ENCODE results near the gene PODXL2.

The PODXL2 gene

DNA sequence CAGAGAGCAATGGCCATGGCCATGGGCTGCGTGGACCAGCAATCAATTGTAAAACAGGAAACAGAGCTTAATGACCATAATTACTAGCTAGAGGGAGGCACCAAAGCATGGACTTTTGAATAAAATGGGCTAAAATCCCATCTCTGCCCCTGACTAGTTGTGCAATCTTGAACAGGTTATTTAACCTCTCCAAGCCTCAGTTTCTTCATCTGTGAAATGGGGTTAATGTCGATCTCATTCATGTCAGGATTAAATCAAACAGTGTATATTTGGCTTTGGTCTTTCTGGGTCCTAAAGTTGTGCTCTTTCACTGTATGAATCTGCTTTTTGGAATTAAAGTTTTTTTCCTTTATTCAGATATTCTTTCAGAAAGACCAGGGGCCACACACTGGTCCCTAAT, 79.9 kb downstream of the PODXL2 start:
- no peak for DNase-seq (ENCODE audit: low read depth, low spot score)

GRCh38 chr3:127709320-127710060, 80.5 kb downstream of the PODXL2 start:
- no peak for DNase-seq (ENCODE audit: low read depth, low spot score)

DNA sequence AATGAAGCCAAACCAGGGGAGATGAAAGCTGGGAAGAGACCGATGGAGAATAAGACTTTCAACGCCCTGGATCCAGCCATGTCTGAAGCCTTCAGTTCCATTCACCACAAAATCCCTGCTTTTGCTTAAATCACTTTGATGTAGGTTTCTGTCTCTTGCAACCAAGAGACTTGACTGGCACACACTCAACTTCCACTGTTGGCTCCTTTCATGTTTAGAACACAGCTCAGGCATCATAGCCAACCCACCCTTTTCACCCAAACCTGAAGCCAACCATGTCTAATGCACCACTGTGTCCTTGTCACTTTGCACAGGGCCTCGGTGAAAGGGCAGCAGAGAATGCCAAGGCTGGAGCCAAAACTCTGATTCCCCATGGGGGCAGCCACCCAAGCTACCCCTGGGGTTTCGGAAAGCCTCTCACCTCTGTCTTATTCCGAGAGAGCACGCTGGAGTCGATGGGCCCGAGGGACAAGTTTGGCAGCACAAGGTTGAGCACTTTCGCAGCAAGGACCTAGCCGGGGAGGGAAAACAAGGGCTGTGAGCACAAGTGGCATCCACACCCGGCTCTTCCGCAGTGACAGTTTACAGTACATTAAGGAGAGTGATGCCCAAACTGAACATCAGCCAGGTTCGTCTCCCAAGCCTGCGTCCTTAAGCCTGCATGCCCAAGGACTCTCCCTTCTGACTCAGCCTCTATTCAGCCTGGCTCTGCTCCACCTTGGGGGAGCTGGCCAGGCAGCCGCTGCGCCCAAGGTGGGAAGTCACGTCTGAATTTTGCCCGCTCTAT, 81.4 kb downstream of the PODXL2 start:
- no peak for DNase-seq (ENCODE audit: low read depth, low spot score)

GRCh38 chr3:127711021-127711695, 82.2 kb downstream of the PODXL2 start:
- DNase-seq (ENCODE audit: low read depth, low spot score): no peak

- no peak for DNase-seq (ENCODE audit: low read depth, low spot score)
Measured at GRCh38 chr3:127711896-127712295, 82.9 kb downstream of the PODXL2 start.

- DNase-seq (ENCODE audit: low read depth, low spot score): no peak
Measured at GRCh38 chr3:127712461-127712860, 83.5 kb downstream of the PODXL2 start.

GRCh38 chr3:127712881-127713771, 84.1 kb downstream of the PODXL2 start:
- DNase-seq (ENCODE audit: low read depth, low spot score): no peak

DNA sequence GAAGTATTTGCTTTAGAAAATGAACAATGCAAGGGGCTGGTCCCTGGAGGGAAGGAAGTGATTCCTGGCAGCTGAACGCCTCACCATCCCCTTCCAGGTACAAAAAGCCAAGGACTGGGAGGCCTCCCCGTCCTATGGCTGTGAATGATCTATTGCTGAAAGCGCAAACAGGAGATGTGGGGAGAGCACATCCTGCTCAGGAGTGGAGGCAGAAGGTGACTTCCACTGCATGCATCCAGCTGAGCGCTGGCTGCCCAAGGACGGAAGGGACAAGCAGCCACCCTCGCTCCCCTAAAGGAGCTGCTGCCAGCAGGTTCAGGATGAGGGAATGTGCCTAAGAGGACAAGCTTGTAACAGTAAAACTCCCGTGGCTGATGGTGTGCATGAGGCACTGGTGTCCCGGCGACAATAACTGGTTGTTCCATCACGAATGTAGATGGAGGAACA, 85.2 kb downstream of the PODXL2 start:
- DNase-seq (ENCODE audit: low read depth, low spot score): no peak

DNA sequence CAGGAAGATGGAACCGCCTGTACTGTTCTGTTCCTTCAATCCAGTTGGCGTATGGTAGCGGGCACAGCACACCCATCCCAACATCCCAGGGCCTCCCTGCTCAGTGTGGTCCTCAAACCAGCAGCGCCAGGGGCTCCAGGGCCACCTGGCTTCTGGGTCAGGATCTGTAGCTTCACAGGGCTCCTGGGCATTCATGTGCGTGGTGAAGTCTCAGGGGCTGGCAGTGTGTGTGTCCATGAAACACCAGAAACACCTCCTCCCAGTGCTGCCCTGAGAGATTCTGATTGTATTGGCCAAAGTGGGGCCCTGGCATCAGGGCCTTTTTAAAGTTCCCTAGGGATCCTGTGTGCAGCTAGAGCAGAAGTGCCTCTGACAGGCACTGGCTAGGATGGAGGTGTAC, 85.9 kb downstream of the PODXL2 start:
- no peak for DNase-seq (ENCODE audit: low read depth, low spot score)

- no peak for DNase-seq (ENCODE audit: low read depth, low spot score)
Measured at GRCh38 chr3:127715532-127715931, 86.5 kb downstream of the PODXL2 start.

DNA sequence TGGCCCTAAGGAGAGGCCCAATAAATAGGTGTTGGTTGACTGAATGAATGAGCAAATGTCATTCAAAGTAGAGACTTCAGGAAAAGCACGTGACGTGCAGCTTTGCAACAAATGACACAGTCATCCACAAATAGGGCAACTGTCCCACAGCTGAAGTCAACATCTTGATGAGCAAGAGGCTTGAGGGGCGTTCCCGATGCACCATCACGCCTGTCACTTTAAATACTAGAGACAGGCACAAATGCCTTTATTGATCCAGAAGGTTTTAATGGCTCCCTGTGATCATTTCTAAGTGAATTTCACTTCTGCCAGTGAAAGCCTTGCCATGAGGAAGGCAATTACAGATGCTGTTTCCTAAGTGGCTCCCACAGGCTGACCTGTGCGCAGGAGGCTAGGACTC, 87.4 kb downstream of the PODXL2 start:
- no peak for DNase-seq (ENCODE audit: low read depth, low spot score)

DNA sequence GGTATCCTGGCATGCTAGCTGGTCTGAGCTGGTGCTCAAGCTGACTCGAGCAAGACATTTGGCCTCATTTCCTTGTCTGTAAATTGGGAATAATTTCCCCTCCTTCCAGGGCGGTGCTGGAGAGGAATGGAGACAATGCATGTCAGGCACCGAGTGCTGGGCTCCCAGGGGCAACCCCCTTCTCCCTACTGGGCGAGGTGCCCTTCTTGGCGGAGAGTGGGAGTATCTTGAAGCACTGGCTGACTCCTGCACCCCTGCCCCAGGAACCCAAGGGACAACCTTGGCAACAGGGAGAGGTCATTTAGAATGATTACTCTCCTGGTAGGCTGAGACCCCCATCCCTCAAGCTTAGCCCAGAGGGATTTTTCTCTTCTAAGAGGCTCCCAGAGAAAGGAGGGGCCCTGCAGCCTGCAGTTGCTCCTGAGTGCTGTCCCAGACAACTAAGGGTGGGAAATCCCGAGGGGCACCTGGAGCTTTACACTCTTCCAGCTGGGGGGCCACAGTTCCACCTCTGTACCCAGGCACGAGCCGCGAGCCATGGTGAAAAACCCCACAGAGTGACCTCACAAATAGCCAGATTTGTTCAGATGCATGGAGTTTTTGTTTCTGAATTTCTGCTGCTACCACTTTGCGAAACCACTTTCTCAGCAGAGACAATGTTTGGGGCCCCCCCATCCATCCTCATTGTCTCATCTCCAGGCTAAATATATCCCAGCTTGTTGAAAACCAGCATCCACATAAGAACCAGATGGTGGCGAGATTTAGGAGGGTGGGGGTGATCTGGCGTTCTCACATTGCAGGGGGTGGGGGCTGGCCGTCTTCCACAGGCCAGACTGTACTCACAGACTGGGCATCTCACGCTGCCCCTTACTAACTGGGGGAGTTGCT, 88.6 kb downstream of the PODXL2 start:
- DNase-seq (ENCODE audit: low read depth, low spot score): no peak

- DNase-seq (ENCODE audit: low read depth, low spot score): no peak
Measured at GRCh38 chr3:127718245-127718915, 89.4 kb downstream of the PODXL2 start.

- DNase-seq (ENCODE audit: low read depth, low spot score): no peak
Measured at GRCh38 chr3:127718916-127719290, 89.9 kb downstream of the PODXL2 start.

DNA sequence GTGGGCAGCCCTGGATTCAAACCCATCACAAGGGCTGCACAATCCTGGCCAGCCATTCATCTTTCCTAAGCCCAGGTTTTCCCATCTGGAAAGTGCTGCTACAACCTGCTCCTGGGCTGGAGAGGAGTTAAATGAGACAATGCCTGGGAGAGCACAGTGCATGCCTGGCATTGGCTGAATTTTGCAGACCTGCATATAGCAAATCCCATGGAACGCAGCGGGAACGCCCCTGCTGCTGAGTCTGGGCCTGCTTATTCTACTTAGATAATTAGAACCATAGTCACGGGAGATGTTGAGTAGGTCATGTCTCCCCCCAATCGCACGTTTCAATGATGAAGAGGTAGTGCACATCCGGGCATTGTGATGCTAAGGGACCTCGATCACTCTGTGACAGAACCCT, 90.4 kb downstream of the PODXL2 start:
- no peak for DNase-seq (ENCODE audit: low read depth, low spot score)

- DNase-seq (ENCODE audit: low read depth, low spot score): no peak
Measured at GRCh38 chr3:127720161-127720823, 91.3 kb downstream of the PODXL2 start.

GRCh38 chr3:127720985-127721935, 92.3 kb downstream of the PODXL2 start:
- no peak for DNase-seq (ENCODE audit: low read depth, low spot score)

- no peak for DNase-seq (ENCODE audit: low read depth, low spot score)
Measured at GRCh38 chr3:127722091-127722784, 93.3 kb downstream of the PODXL2 start.

Measured in brain pericyte (primary cell).